ENCODE measurements around the gene NRXN3. TPM values are rescaled to one million over a fixed set of nuclear protein-coding genes. Genes with fewer than 3 reads are reported as not detected.

The NRXN3 gene
- polyA plus RNA-seq, 1 experiment: 1.1 TPM

- Histone ChIP-seq H3K27me3 (ENCODE audit: control insufficient read depth, insufficient read depth, low read length) (no peaks in the 10 kb centered on the region), H3K27ac (ENCODE audit: low read depth, low read length) (no peak overlapping the region), H3K4me3 (ENCODE audit: low read depth, low read length) (no peak overlapping the region), H3K9me3 (ENCODE audit: control insufficient read depth, insufficient read depth, low read length) (peaks cover 67% of the 10 kb centered on the region)
- DNase-seq (ENCODE audit: low read depth, low spot score): no peak
- TF ChIP-seq CTCF (IDR thresholded peaks at IDR 0.05; ENCODE audit: low read depth, low read length): no peak
- ChIA-PET CTCF (no interaction called here), POLR2A (no interaction called here)
Observed at GRCh38 chr14:78178971-78179370, 8.8 kb downstream of the NRXN3 start.

GRCh38 chr14:78181270-78181669 is 11.1 kb downstream of the NRXN3 start:
- Histone ChIP-seq H3K4me3 (ENCODE audit: low read depth, low read length) (no peak overlapping the region), H3K27ac (ENCODE audit: low read depth, low read length) (no peak overlapping the region), H3K9me3 (ENCODE audit: control insufficient read depth, insufficient read depth, low read length) (peaks cover 60% of the 10 kb centered on the region), H3K27me3 (ENCODE audit: control insufficient read depth, insufficient read depth, low read length) (no peaks in the 10 kb centered on the region)
- no peak for DNase-seq (ENCODE audit: low read depth, low spot score)
- CTCF ChIA-PET: no interaction called here
- no peak for TF ChIP-seq CTCF (IDR thresholded peaks at IDR 0.05; ENCODE audit: low read depth, low read length)
- POLR2A ChIA-PET: no interaction called here

- POLR2A ChIA-PET: no interaction called here
- no peak for TF ChIP-seq CTCF (IDR thresholded peaks at IDR 0.05; ENCODE audit: low read depth, low read length)
- Histone ChIP-seq H3K27ac (ENCODE audit: low read depth, low read length) (no peak overlapping the region), H3K27me3 (ENCODE audit: control insufficient read depth, insufficient read depth, low read length) (no peaks in the 10 kb centered on the region), H3K9me3 (ENCODE audit: control insufficient read depth, insufficient read depth, low read length) (peaks cover 53% of the 10 kb centered on the region), H3K4me3 (ENCODE audit: low read depth, low read length) (no peak overlapping the region)
- CTCF ChIA-PET: no interaction called here
- DNase-seq (ENCODE audit: low read depth, low spot score): no peak
Observed at GRCh38 chr14:78182722-78183121, 12.5 kb downstream of the NRXN3 start.

- Histone ChIP-seq H3K27me3 (ENCODE audit: control insufficient read depth, insufficient read depth, low read length) (no peaks in the 10 kb centered on the region), H3K4me3 (ENCODE audit: low read depth, low read length) (no peak overlapping the region), H3K9me3 (ENCODE audit: control insufficient read depth, insufficient read depth, low read length) (peaks cover 49% of the 10 kb centered on the region), H3K27ac (ENCODE audit: low read depth, low read length) (no peak overlapping the region)
- ChIA-PET CTCF (no interaction called here), POLR2A (no interaction called here)
- no peak for TF ChIP-seq CTCF (IDR thresholded peaks at IDR 0.05; ENCODE audit: low read depth, low read length)
- DNase-seq (ENCODE audit: low read depth, low spot score): no peak
Observed at GRCh38 chr14:78184157-78184556, 14.0 kb downstream of the NRXN3 start.

- no peak for DNase-seq (ENCODE audit: low read depth, low spot score)
- POLR2A ChIA-PET: no interaction called here
- Histone ChIP-seq H3K9me3 (ENCODE audit: control insufficient read depth, insufficient read depth, low read length) (peaks cover 40% of the 10 kb centered on the region), H3K4me3 (ENCODE audit: low read depth, low read length) (no peak overlapping the region), H3K27me3 (ENCODE audit: control insufficient read depth, insufficient read depth, low read length) (no peaks in the 10 kb centered on the region), H3K27ac (ENCODE audit: low read depth, low read length) (no peak overlapping the region)
- CTCF ChIA-PET: no interaction called here
- no peak for TF ChIP-seq CTCF (IDR thresholded peaks at IDR 0.05; ENCODE audit: low read depth, low read length)
Observed at GRCh38 chr14:78186277-78186676, 16.1 kb downstream of the NRXN3 start.

Measured in AG04450 (cell line).